Occipital lobe (tissue), 2 donors: ENCODE results near the gene CAMK1G. TPM values are rescaled to one million over a fixed set of nuclear protein-coding genes. Genes with fewer than 3 reads are reported as not detected.

Experiments used
- DNase-seq: peaks from one replicate; lab custom pipeline; 2025; lab: John Stamatoyannopoulos, UW
- total RNA-seq: library from RNA; depleted of rRNA; stranded (reverse); fragments of >200 nt; gene quantifications from one replicate; pipeline ENCODE4 v1.2.3, GENCODE V29; 2014

The CAMK1G gene
- total RNA-seq, 1 donor from 2014 or later: 7.3 TPM

DNA sequence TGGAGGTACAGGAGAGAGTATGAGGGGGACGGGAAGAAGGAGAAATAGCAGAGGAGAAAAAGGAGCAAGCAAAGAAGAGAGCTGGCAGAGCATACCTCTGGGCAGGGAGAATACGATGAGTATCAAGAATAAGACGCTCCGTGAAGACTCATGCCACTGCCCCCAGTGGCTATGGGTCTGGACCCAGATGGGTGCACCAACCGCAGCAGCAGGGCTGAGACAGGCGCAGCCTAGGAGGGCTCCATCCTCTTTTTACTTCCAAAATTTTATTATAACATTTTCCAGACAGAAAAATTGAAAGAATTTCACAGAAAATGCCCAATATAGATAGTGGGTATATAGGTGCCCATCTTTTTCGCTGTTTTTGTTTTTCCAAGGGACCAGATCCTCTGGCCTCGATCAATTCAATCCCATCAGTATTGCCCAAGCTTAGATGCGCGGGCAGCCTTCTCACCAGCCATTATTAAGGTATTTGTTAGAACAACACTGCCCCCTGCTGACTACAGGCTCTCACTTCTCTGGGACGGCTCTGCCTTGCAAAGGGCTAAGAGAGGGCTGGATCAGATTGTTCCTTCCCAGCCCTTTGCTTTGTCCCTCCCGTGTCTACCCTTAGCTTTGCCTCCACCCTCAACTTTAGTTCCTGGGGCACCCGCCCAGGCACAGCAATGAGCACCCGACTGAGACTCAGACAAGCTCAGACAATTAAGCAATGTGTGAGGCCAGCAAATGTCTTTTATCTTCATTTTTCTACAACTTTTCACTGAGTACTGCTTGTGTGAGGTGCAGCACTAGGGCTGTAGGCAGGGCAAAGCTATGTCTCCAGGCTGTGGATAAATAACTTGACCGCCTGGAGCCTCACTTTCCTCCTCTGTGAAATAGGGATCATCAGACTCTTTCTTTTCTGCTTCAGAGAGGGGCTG lies 17.5 kb upstream of the CAMK1G start:
- peak; percentile 68 for DNase-seq

DNA sequence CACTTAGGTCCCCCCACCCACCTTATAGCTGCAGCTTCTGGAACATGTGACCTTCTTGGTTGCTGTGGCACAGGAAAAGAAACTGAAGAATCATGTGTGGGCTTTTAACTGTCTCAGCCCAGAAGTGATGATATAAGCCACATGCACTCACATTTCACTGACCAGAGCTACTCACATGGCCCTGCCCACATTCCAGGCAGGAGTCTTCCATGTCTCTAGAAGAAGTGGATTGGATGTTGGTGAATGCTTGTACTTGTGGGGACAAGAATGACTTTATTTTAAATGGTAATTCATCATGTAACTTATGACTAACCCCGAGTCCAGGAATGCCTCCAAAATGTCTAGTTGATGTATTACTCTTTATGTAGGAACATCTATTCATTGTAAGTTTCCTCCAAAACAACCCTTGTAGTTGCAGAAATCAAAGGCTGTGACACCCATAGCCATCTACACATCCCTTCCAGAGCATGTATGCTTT lies 15.8 kb upstream of the CAMK1G start:
- no peak for DNase-seq

DNA sequence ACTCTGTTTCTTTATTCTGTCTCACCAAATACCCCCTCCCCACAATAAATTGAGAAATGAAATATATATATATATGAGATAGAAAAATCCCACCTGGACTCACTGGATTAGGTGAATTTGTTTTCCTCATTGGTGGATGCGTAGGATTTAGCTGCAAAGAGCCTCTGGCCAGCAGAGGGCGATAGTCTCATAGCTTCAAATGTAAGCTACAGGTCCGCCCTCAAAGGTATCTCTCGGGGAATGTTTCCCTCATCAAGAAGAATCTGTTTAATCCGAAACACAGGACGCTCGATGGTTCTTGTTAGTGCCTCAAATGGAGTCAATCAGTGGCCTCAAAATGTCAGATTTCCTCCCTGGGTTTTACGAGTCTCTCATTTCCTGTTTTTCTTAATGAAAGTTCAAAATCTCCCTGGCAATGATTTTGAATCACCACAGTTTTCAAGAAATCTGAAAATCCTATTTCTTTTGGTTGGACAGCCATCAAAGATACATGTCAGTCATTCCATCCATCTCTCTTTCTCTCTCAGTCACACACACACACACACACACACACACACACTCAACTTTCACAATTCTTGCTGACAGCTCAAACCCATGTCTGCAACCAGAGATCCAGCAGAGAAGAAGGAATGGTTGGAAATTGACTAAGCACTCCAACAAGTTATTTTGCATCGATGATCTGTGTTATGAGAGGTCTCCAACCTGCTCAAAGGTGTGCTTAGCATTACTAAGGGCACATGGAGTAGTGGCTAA lies 13.9 kb upstream of the CAMK1G start:
- DNase-seq: peak; percentile 54

DNA sequence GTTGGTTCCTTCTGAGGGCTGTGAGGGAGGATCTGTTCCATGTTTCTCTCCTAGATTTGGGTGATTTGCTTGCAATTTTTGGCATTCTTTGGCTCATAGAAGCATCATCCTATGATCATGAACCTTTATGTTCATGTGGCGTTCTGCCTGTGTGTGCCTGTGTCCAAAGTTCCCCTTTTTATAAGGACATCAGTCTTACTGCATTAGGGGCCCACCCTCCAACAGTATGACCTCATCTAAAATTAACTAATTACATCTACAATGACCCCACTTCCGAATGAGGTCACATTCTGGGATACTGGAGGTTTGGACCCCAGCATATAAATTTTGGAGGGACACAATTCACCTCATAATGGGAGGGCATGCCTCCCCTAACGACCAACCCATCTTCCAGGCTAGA lies 12.8 kb upstream of the CAMK1G start:
- no peak for DNase-seq

DNA sequence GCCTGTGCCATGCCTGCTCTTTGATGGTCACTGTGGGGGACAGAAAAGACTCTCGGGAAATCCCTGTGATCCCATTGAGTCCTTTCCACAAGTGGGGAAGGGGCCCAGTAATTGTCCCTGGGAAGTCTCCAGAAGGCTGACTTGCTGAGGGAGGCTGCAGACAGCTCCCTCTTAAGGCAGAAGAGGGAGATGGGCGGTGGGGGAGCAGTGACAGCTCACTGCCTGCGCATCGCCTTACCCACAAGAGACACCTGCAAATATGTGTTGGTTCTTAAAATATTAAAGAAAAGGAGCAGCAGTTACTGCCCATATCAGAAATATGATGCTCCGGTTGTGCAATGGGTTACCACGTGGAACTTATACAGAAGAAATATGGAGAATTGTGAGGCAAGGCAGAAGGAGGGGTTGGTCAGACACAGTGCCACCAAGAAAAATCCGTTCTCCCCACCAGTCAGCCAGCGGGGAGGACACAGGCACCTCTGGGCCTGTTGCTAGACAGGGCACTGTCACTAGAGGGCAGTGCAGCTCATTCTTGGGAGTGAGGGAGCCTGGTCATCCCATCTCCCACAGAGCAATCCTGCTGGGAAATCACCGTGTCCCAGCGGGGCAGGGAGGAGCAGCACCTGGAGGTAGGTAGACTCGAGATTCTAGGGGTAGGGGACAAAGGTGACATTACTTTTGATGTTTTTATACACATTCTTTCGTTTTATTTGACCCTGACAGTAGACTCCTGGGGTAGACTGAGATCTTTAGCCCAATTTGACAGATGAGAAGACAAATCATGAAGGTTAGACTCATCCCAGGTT lies 6.9 kb upstream of the CAMK1G start:
- DNase-seq: peak; percentile 63

DNA sequence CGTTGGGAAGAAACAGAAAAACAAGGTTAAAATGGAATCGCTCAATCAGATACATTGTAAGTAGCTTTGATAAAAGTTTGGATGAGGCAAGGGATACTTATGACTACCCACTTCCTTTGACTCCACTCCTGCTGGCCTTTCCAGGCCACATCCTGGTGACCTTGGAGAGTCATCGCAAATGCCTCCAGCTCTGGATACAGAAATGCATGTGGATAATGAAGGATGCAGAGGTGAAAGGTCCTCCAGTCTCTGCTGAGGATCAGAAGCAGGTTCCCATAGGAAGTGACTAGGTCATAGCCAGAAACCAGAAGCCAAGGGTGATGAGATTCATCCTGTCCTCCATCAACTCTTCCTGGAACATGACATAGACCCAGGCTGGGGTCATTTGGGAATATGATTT lies 6.2 kb upstream of the CAMK1G start:
- DNase-seq: no peak

DNA sequence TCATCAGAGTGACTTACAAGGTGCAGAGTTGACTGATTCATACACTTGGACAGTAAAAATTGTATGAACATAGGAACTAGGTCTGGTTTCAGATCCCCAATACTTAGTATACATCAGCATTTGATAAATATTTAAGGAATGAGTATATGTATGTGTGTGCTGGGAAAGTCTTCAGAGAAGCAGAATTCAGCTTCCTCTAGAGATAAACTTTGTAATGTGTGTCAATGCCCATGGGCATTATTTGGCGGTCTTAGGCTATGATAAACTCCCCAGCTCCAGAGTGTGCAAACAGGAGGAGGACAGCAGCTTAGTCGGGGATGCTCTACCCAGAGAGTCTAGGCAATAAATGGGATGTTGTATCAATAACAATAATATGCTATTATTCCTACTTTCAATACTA lies 2.9 kb upstream of the CAMK1G start:
- no peak for DNase-seq

DNA sequence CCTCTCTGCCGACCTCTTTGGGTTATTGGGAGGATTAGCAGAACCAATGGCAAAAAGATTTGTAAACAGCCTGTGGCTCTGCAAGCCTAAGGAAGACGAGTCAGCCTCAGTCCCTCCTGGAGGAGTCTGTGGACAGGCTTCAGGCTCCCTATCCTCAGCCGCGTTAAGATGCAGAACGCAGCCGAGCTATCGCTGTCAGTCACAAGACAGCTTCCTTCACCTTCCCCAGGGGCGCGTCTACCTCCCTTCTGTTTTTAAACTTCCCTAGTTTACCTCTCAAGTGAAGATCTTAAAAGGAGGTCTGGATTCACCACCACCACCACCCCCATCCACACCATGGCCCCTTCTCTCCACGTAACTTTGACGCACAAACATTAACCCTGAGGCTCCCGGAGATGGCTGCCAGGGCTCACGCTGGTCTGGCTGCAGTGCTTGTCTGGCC lies 738 bp downstream of the CAMK1G start:
- DNase-seq: peak; percentile 36

DNA sequence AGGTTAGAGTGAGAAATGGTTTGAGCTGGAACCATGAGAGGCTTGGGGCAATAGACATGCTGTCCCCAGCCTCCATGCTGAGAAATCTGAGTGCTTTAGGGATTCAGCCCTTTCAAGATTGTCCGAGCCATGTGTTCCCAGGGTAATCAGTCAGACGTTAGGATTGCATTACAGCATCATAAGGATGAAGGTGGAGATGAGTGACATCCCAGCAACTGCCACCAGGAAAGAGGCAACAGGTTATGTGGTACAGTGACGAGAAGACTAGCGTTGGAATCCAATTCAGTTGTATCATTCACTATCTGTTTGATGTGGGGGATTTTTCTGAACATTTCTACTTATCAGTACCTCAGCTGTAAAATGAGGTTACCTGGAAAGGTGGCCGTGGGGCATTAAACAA lies 1.7 kb downstream of the CAMK1G start:
- no peak for DNase-seq

DNA sequence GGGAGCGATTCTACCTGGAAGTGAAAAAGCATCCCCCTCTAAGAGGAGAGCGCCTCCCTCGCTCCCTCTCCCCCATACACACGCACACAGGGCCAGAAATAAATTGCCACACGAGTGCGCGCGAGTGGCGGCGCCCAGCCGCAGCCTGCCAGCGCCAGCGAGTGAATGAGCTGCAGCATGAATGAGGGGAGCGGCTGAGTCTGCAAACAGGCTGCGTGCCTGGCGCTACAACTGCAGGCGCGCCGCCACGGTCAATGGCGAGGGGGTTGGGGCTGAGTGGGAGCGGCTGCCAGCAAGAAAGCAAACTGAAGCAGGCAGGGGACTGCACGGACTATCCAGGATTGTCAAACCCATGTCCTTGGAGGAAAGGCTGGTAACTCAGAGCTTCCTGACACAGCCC lies 2.2 kb downstream of the CAMK1G start:
- peak; percentile 76 for DNase-seq

DNA sequence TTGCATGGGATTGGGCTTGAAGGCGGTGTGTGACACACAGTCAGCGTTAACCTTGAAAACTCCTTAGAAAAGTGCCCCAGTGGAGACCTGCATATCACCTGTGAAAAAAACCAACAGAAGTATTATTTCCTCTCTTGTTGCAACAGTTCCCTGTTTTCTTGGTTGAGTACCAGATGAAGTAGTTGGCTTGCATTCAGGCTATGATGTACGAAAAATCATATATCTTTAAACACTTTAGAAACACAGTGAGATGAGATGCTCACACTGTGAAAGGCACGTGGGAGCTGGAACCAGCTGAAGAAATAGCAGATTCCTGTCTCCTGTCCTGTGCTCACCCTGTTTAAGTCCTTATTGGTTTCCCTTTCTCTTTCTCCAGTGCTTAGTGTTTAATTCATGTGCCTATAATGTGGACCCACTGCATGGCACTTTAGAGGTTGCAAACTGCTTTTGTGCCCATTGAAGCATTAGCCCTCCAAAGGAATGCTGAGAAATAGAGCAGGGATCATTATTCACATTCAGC lies 2.8 kb downstream of the CAMK1G start:
- no peak for DNase-seq

DNA sequence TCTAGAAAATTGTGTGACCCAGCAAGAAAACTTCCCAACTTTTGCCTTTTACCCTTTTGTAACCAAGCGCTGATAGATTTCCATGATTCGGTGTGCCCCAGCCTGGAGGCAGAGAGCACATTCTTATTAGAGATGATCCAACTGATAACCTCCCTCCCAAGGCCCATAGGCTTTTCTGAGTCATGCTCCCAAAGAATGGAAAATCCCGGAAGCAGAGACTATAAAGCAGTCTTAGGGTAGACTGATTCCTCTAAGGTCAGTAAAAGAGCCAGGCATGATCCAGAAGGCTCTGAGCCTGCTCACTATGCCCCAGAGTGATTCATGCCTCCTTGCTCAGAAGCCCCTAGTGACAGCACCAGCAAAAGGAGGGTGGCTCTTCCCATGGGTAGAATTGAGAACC lies 4.3 kb downstream of the CAMK1G start:
- no peak for DNase-seq

DNA sequence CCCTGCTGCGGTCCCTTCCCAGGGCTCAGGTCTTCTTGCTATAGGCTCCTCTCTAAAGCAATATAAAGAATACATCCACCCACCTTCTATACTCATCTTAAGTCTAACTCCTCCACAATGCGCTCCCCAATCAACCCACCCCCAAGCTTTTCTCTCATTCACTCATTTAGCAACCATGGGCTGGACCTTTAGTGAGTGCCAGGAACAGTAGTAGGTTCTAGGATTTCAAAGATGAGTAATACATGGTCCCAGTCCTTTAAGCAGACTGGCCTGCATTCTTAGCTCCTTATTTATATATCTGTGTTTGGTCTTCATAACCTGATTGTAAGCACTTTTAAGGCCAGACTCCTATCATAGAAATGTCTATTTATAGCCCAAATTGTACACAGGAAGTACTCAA lies 5.9 kb downstream of the CAMK1G start:
- DNase-seq: no peak

DNA sequence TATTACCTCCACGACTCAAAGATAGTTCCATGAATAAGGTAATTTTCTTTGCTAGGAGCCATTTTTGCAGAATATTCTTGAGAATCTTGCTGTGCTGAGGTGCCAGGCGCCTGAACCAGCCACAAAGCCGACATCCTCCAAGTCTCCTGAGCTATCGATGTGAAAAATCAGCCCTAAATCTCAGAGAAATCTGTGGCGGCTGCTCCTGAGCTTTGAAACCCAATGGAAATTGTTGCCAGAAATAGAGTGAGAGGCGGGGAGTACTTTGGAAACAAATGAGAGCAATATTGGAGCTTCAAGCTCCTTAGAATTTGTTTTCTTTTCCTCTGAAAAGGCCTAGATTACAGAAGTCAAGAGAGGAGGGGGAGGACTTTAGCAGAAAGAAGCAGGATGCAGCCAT lies 6.3 kb downstream of the CAMK1G start:
- DNase-seq: no peak

DNA sequence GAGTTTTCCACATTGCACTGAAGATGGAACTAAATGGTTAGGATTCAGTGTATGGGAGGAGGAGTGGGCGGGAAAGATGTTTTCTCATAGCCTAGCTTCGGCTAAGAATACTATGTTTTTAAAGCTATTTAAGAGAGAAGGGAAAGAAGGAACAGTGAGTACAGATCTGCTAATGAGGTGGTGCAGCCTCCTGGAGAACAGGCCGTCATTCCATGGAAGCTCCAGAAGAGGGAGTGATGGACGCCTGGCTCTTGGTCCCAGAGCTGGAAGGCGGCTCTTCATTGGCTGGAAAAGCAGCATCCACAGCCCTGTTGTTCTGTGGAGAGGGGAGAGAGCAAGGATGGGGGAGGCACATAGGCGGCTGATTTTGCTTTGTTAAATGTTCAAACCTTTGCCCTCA lies 6.9 kb downstream of the CAMK1G start:
- peak; percentile 75 for DNase-seq

DNA sequence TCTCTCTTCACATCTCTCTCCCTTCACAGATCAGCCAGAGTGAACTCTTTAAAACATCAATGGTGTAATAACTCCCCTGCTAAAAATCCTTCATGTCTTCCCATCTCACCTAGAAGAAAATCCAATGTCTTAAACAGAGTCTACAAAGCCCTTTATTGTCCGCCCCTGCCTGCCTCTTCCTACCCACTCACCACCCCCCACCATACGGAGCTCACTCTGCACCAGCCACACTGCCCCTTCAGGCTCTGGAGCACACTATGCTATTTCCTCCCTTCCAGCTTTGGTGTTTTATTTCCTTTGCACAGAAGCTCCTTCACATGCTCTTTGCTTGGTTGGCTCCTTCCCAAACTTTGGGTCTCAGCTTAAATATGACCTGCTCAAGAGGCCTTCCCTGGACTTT lies 10.2 kb downstream of the CAMK1G start:
- no peak for DNase-seq

DNA sequence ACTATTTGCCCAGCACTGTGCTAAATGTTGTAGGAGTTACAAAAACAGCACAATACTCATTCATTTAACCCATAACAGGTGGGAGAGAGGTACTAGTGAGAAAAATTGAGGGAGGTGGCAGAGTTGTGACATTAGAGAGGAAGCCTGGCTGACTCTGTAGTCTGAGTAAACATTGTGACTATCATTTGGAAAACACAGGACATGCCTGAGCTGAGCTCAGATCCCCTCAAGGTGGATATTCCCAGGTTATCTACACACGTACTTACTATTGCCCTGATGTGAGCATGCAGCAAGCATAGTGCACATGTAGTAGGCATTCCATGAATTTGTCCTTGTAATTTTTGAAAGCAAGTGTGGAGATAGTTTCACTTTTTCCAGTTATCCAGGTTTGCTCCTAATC lies 10.9 kb downstream of the CAMK1G start:
- no peak for DNase-seq

DNA sequence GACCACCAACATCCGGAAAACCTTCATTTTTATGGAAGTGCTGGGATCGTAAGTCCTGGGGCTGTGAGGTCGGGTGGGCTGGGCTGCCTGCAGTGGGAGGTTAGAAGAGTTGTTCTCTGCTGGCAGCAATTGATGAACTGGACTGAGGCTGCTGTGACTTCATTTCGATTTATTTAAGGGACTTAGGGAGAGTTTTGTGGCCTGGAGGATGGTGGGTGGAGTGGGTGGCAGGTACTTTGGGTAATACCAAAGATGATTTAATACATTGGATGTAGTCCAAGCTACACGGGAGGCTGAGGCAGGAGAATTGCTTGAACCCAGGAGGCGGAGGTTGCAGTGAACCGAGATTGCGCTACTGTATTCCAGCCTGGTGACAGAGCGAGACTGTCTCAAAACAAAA lies 11.5 kb downstream of the CAMK1G start:
- DNase-seq: no peak

DNA sequence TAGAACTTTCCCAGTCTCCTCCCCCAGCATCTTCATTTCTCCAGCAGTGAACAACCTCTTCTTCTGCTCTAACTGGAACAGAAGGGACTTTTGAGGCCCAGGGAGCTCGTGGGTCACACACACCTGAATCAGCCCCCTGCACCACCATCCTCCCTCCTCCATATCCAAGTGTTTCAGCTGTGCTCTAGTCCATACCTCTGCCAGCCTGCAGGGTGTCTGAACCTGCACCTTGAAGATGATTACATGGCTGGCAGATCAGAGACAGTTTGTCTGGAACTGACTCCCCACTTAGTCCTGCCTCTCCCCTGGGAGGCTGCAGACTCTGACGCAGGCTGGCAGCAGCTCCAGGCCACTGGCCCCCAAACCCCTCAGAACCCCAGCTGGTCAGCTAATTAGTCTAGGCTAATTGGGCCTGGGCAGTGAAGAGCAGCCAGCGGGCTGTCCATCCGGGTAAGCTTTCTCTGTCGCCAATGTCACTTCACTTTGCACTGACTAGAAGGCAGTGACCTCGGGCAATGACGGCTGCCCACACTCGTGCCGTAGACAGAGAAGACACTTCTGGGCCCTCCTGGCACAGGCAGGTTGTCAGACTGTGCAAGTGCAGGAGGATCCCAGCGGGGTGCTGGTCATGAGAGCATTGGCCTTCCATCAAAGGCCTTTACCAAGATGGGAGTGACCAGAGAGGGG lies 12.2 kb downstream of the CAMK1G start:
- no peak for DNase-seq

DNA sequence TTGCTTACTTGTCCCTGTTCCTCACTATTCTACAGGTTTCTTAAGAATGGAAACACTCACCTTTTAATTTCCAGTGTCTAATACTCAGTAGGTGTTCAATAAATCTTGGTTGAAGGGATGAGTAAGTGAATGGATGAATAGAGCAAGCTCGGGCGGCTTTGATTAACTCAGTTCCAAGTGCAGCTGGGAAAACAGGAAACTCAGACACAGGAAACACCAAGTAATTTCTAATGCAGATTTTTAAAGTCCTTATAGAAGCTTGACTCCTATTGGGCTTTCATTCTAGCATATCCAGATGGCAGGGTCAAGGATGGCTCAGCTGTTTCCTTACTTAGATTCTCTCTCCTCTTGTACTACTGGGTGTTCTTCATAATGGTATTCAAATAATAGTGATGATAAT lies 14.0 kb downstream of the CAMK1G start:
- DNase-seq: no peak

DNA sequence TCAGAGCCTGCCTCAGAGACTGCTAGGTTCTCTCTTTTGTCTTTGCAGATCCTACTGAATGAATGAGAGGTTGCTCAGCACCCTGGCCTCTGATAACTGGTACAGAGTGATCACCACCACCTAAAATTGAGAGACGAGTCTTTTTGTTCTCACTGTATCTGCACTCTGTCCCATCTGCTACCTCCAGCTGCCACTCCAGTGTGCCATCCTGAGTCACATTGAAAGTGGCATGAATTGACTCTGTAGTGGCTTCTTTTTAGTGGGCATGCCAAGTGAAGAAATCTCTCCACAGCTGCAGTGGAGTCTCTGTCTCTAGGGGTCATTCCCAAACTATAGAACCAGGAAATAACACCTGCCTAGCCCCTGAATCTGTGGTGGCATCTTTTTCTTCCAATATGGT lies 14.7 kb downstream of the CAMK1G start:
- no peak for DNase-seq
